ENCODE results near the gene RWDD4. TPM values are rescaled to one million over a fixed set of nuclear protein-coding genes. Genes with fewer than 3 reads are reported as not detected.

RWDD4 gene
- total and polyA plus RNA-seq, 9 of the 15 experiments (the other 6 are each of a cell fraction or from before 2014, with no cell fraction given): 8.4 to 32.5 (median 24.2) TPM

DNA sequence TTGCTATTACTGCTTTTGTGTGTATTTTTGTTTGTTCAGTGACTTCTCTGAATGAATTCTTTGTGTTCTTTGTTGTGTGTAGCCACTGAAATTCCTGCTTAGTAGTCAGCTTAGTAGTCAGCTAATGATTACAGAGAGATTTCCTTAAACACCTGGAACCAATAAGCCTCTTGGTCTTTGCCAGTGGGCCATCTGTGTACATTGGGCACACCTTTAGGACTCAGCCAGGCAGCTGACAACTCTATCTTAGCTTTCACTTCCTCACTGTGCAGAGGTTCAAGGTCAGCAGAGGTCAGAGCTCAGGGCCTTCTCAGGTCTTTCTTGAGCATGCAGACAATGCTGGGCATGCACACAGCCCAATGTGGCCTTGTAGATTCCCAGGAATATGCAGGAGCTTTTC, 59.3 kb downstream of the RWDD4 start:
- Histone ChIP-seq H3K36me3 (ENCODE audit: control insufficient read depth, insufficient read depth, low read length) (no peaks in the 10 kb centered on the region), H3K4me3 (no peak overlapping the region), H3K9me3 (replicated peaks; ENCODE audit: control insufficient read depth, insufficient read depth, low read depth, low read length) (no peaks in the 10 kb centered on the region), H3K27ac (ENCODE audit: extremely low read depth, low read depth, low read length) (no peak overlapping the region), H3K9me1 (ENCODE audit: control insufficient read depth, insufficient read depth, low read length) (no peaks in the 10 kb centered on the region), H4K20me1 (replicated peaks; ENCODE audit: control insufficient read depth, insufficient read depth, low read length) (no peaks in the 10 kb centered on the region), H2AFZ (ENCODE audit: low read depth, low read length) (no peak overlapping the region), H3K9ac (ENCODE audit: insufficient read depth in 1 of 2, low read depth in 2 of 2, low read length in 2 of 2) (no peak overlapping the region), H3K4me1 (replicated peaks in 1 of 2; ENCODE audit: control insufficient read depth in 2 of 2, insufficient read depth in 2 of 2, low read length in 2 of 2) (no peaks in the 10 kb centered on the region; a peak in 1 of 5 replicates), H3K79me2 (ENCODE audit: control insufficient read depth, insufficient read depth, low read length) (no peaks in the 10 kb centered on the region), H3K27me3 (ENCODE audit: control insufficient read depth in 2 of 2, insufficient read depth in 2 of 2, low read length in 2 of 2) (peaks cover 0 to 2% of the 10 kb centered on the region in 2 experiments; a peak in 2 of 5 replicates), H3K4me2 (ENCODE audit: insufficient read depth, low read length) (no peak overlapping the region)
- no peak for ATAC-seq
- TF ChIP-seq, protein P1, sequence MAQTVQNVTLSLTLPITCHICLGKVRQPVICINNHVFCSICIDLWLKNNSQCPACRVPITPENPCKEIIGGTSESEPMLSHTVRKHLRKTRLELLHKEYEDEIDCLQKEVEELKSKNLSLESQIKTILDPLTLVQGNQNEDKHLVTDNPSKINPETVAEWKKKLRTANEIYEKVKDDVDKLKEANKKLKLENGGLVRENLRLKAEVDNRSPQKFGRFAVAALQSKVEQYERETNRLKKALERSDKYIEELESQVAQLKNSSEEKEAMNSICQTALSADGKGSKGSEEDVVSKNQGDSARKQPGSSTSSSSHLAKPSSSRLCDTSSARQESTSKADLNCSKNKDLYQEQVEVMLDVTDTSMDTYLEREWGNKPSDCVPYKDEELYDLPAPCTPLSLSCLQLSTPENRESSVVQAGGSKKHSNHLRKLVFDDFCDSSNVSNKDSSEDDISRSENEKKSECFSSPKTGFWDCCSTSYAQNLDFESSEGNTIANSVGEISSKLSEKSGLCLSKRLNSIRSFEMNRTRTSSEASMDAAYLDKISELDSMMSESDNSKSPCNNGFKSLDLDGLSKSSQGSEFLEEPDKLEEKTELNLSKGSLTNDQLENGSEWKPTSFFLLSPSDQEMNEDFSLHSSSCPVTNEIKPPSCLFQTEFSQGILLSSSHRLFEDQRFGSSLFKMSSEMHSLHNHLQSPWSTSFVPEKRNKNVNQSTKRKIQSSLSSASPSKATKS (CRISPR knock-in tag; IDR thresholded peaks at IDR 0.05): no peak
- no peak for TF ChIP-seq RBM17 (IDR thresholded peaks at IDR 0.05; ENCODE audit: borderline replicate concordance, low read depth, low read length)
- TF ChIP-seq BRD9 (IDR thresholded peaks at IDR 0.05; ENCODE audit: low read depth, partially characterized antibody): no peak
- TF ChIP-seq ZNF140 (CRISPR knock-in tag; IDR thresholded peaks at IDR 0.05): no peak
- TF ChIP-seq ESRRA (IDR thresholded peaks at IDR 0.05; ENCODE audit: borderline replicate concordance, low read depth): 0 out of 2 replicates have a peak, but pooled peaks have one; percentile 36
- TF ChIP-seq CC2D1A (IDR thresholded peaks at IDR 0.05): no peak
- no peak for TF ChIP-seq XRCC3 (IDR thresholded peaks at IDR 0.05)
- in situ Hi-C loops (cut with MboI) (loop anchor here (10.0 kb wide), 2 partner anchors 125 to 875 kb away; no protein-coding TSS in a partner anchor), intact Hi-C loops (cut with micrococcal nuclease) (loop anchor here (2.0 kb wide), 1 partner anchor 95 kb away; the partner anchor contains the start of gene ING2)
- FAIRE-seq: no peak
- no TSS peak for BruUV-seq (replicated peaks)
- ChIA-PET POLR2A (no interaction called here), CTCF (ENCODE audit: low intra/inter-chr PET ratio) (no interaction called here)
- DNase-seq (ENCODE audit: extremely low read depth in 1 of 4, low spot score in 3 of 4): no peak
